Measurements from ENCODE around the gene NOCT. TPM values are rescaled to one million over a fixed set of nuclear protein-coding genes. Genes with fewer than 3 reads are reported as not detected.

Gene NOCT, protein sequence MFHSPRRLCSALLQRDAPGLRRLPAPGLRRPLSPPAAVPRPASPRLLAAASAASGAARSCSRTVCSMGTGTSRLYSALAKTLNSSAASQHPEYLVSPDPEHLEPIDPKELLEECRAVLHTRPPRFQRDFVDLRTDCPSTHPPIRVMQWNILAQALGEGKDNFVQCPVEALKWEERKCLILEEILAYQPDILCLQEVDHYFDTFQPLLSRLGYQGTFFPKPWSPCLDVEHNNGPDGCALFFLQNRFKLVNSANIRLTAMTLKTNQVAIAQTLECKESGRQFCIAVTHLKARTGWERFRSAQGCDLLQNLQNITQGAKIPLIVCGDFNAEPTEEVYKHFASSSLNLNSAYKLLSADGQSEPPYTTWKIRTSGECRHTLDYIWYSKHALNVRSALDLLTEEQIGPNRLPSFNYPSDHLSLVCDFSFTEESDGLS
- total RNA-seq: 17.2 and 17.7 TPM in 2 replicates

DNA sequence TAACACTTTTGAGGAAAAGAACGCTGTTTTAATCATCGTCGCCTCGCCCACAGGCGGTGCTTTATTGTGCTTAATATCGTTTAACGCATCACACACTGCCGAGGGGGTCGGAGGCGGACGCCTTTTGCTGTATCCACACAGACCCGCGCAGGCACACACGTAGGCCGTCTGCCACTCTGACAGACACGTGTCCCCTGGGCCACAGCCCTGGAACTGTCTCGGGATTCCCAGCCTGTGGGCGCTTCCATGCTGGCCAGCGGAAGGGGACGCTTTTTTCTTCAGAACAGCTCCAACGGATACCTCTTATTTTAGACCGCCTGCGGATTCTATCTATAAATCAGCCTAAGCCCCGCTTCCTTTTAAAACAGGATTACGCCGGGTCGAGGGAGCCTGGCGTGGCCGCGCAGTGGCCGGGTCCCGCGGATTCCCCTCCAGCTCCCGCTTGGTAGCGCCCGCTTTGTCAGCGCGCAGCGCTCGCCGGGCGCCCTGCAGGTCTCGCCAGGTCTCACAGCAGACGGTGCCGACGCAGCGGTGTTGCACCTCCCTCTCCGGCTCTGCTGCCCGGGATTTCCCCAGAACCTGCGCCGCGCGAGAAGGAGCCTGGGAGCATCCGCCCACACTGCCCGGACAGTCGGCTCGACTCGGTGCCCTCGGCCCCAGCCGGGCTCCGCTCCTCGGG, at the start of gene NOCT:
TSS of gene NOCT (plus strand) at position 513 of the 679 bp plus-strand sequence. CDS start 201 bp downstream, outside the sequence.

Other genes with a start within 250 kb of the NOCT start
- 16.2 and 23.2 TPM in 2 replicates for gene ELF2, start 161.4 kb downstream of the NOCT start, total RNA-seq

Data from mammary microvascular endothelial cell (primary cell).